Colonic mucosa (tissue), 4 donors: ENCODE measurements around the gene ATG4C. TPM values are rescaled to one million over a fixed set of nuclear protein-coding genes. Genes with fewer than 3 reads are reported as not detected.

Experiments
- DNase-seq: peaks from one replicate; pipeline ENCODE4 v3.0.0-alpha.2; 2020
- H3K27ac ChIP-seq: fragments of 200-600 bp; one replicate; pipeline ENCODE4 v1.8.0; 2021
- H3K27me3 ChIP-seq: fragments of 200-600 bp; one replicate; pipeline ENCODE4 v1.8.0; 2021
- H3K36me3 ChIP-seq: fragments of 200-600 bp; one replicate; pipeline ENCODE4 v1.8.0; 2021
- H3K4me1 ChIP-seq: fragments of 200-600 bp; one replicate; pipeline ENCODE4 v1.8.0; 2021; ENCODE audit warnings: mild to moderate bottlenecking
- H3K4me3 ChIP-seq: fragments of 200-600 bp; one replicate; pipeline ENCODE4 v1.8.0; 2021
- H3K9ac ChIP-seq, 2 donors: one replicate each; pipeline ENCODE4 v1.7.0; 2013; ENCODE audit warnings: control low read depth in 2 of 2, low read depth in 2 of 2, low read length in 2 of 2
- H3K9me3 ChIP-seq: fragments of 200-600 bp; one replicate; pipeline ENCODE4 v1.8.0; 2021
- intact Hi-C: fragments of 100-400 bp; cut with DNase I; formaldehyde crosslinking; loops from one replicate; pipeline ENCODE4 v1.14.1; 2022
- total RNA-seq, 2 donors: library from RNA; stranded (reverse); fragmentation: NEBNext Ultra II Directional in 1 of 2; extraction: Animal tissue kit (Norgen Biotek cat#: 25700) in 1 of 2; gene quantifications; one replicate each; pipeline ENCODE4 v1.2.1, GENCODE V29; 2021
- TF ChIP-seq, protein P1 (sequence below): fragments of 200-600 bp; IDR thresholded peaks from one replicate; pipeline ENCODE4 v1.8.0; 2022; ENCODE audit warnings: antibody characterized with exemption, mild to moderate bottlenecking
- donor health status: healthy.
- donor health status: DM: no; HTN: no; CAD: no.
- donor health status: DM: no; HTN: no; CAD: no.

The ATG4C gene
- total RNA-seq, 2 donors from 2014 or later, result 9.5 to 12.4 TPM

GRCh38 chr1:62901650-62902049 lies 117.7 kb downstream of the ATG4C start:
- no peak overlapping the region for H3K4me3 ChIP-seq
- no peaks in the 10 kb centered on the region for H3K9me3 ChIP-seq
- no peak for DNase-seq
- no peaks in the 10 kb centered on the region for H3K36me3 ChIP-seq
- TF ChIP-seq, protein P1, sequence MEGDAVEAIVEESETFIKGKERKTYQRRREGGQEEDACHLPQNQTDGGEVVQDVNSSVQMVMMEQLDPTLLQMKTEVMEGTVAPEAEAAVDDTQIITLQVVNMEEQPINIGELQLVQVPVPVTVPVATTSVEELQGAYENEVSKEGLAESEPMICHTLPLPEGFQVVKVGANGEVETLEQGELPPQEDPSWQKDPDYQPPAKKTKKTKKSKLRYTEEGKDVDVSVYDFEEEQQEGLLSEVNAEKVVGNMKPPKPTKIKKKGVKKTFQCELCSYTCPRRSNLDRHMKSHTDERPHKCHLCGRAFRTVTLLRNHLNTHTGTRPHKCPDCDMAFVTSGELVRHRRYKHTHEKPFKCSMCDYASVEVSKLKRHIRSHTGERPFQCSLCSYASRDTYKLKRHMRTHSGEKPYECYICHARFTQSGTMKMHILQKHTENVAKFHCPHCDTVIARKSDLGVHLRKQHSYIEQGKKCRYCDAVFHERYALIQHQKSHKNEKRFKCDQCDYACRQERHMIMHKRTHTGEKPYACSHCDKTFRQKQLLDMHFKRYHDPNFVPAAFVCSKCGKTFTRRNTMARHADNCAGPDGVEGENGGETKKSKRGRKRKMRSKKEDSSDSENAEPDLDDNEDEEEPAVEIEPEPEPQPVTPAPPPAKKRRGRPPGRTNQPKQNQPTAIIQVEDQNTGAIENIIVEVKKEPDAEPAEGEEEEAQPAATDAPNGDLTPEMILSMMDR, result no peak
- H3K4me1 ChIP-seq, result no peaks in the 10 kb centered on the region
- H3K27ac ChIP-seq, result no peak overlapping the region
- intact Hi-C loops, result no loop called here
- no peak overlapping the region for H3K9ac ChIP-seq
- H3K27me3 ChIP-seq, result no peaks in the 10 kb centered on the region

- Histone ChIP-seq H3K4me3 (no peak overlapping the region), H3K36me3 (no peaks in the 10 kb centered on the region), H3K27me3 (no peaks in the 10 kb centered on the region), H3K9ac (no peak overlapping the region), H3K27ac (no peak overlapping the region), H3K9me3 (no peaks in the 10 kb centered on the region), H3K4me1 (no peaks in the 10 kb centered on the region)
- DNase-seq, result no peak
- TF ChIP-seq, protein P1, result no peak
- intact Hi-C loops, result no loop called here
Observed at GRCh38 chr1:62903522-62903921, 119.6 kb downstream of the ATG4C start.

GRCh38 chr1:62903982-62904855 lies 120.3 kb downstream of the ATG4C start:
- no peak for DNase-seq
- TF ChIP-seq, protein P1, result no peak
- intact Hi-C loops, result no loop called here

DNA sequence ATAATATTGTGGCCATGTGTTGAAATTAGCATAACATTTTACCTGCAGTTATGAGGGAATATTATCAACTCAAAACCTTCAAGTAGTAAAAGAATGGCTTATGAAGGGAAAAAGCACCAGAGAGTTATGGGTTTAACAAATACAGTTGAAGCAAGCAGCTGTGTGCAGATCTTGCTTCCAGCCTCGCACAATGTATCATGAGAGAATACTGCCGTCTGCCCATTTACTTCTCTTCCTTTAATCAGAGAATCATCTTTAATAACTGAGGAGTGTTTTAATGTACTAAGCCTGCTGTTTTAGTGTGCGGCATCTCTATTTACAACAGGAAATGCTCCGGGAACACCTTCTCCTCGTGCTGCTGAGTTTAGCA lies 120.9 kb downstream of the ATG4C start:
- Histone ChIP-seq H3K4me3 (no peak overlapping the region), H3K27ac (no peak overlapping the region), H3K9me3 (no peaks in the 10 kb centered on the region), H3K9ac (no peak overlapping the region), H3K4me1 (no peaks in the 10 kb centered on the region), H3K27me3 (no peaks in the 10 kb centered on the region), H3K36me3 (no peaks in the 10 kb centered on the region)
- TF ChIP-seq, protein P1, result no peak
- no peak for DNase-seq
- intact Hi-C loops, result no loop called here

More at GRCh38 chr1:62903982-62904855, 120.3 kb downstream of the ATG4C start:
- Histone ChIP-seq H3K36me3 (no peaks in the 10 kb centered on the region), H3K9ac (no peak overlapping the region), H3K4me1 (no peaks in the 10 kb centered on the region), H3K27ac (no peak overlapping the region), H3K9me3 (no peaks in the 10 kb centered on the region), H3K4me3 (no peak overlapping the region), H3K27me3 (no peaks in the 10 kb centered on the region)

- H3K4me3 ChIP-seq, result no peak overlapping the region
- no peaks in the 10 kb centered on the region for H3K36me3 ChIP-seq
- no peaks in the 10 kb centered on the region for H3K27me3 ChIP-seq
- no peak overlapping the region for H3K9ac ChIP-seq
- no peaks in the 10 kb centered on the region for H3K4me1 ChIP-seq
- TF ChIP-seq, protein P1, result no peak
- H3K27ac ChIP-seq, result no peak overlapping the region
- H3K9me3 ChIP-seq, result no peaks in the 10 kb centered on the region
- no peak for DNase-seq
- intact Hi-C loops, result no loop called here
Observed at GRCh38 chr1:62905309-62905708, 121.4 kb downstream of the ATG4C start.
